Measurements from ENCODE around the gene INTS6. TPM values are rescaled to one million over a fixed set of nuclear protein-coding genes. Genes with fewer than 3 reads are reported as not detected.

INTS6 gene
- total RNA-seq, 1 experiment from 2014 or later: 26.6 TPM

- no peaks in the 10 kb centered on the region for H3K36me3 ChIP-seq (ENCODE audit: low read depth, low read length)
- no peak overlapping the region for H3K9ac ChIP-seq (ENCODE audit: low read length)
- H3K9me2 ChIP-seq (replicated peaks; ENCODE audit: low read length): no peaks in the 10 kb centered on the region
- no peak for ATAC-seq
- BruUV-seq (replicated peaks): no TSS peak
- H3F3A ChIP-seq (ENCODE audit: low read length, unreplicated experiment): no peaks in the 10 kb centered on the region
- TF ChIP-seq, protein P1, sequence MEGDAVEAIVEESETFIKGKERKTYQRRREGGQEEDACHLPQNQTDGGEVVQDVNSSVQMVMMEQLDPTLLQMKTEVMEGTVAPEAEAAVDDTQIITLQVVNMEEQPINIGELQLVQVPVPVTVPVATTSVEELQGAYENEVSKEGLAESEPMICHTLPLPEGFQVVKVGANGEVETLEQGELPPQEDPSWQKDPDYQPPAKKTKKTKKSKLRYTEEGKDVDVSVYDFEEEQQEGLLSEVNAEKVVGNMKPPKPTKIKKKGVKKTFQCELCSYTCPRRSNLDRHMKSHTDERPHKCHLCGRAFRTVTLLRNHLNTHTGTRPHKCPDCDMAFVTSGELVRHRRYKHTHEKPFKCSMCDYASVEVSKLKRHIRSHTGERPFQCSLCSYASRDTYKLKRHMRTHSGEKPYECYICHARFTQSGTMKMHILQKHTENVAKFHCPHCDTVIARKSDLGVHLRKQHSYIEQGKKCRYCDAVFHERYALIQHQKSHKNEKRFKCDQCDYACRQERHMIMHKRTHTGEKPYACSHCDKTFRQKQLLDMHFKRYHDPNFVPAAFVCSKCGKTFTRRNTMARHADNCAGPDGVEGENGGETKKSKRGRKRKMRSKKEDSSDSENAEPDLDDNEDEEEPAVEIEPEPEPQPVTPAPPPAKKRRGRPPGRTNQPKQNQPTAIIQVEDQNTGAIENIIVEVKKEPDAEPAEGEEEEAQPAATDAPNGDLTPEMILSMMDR (conservative IDR thresholded peaks at IDR 0.05; ENCODE audit: low read depth, low read length): no peak
- TF ChIP-seq EZH2phosphoT487 (IDR thresholded peaks at IDR 0.05; ENCODE audit: borderline replicate concordance, low read length) (no peak), EZH2 (IDR thresholded peaks at IDR 0.05; ENCODE audit: low read length, unreplicated experiment) (no peak)
- H3K4me3 ChIP-seq (ENCODE audit: low read length): no peak overlapping the region
- no peaks in the 10 kb centered on the region for H3K27me3 ChIP-seq (ENCODE audit: low read length)
- POLR2A ChIA-PET (ENCODE audit: unreplicated experiment): no interaction called here
- no peak for DNase-seq
- no peaks in the 10 kb centered on the region for H3K79me2 ChIP-seq (ENCODE audit: low read length)
- H3K4me1 ChIP-seq (ENCODE audit: insufficient read depth, low read length): no peaks in the 10 kb centered on the region
- CTCF ChIA-PET: no interaction called here
- H3K4me2 ChIP-seq (ENCODE audit: low read length): no peak overlapping the region
- intact Hi-C loops (cut with micrococcal nuclease): no loop called here
- H3K27ac ChIP-seq (ENCODE audit: low read length): no peak overlapping the region
- no peak overlapping the region for H2AFZ ChIP-seq (ENCODE audit: low read length)
- no peaks in the 10 kb centered on the region for H4K20me1 ChIP-seq (ENCODE audit: low read length)
- no peaks in the 10 kb centered on the region for H3K9me3 ChIP-seq (ENCODE audit: low read length)
Observed at GRCh38 chr13:51499841-51500240, 47.0 kb upstream of the INTS6 start.

DNA sequence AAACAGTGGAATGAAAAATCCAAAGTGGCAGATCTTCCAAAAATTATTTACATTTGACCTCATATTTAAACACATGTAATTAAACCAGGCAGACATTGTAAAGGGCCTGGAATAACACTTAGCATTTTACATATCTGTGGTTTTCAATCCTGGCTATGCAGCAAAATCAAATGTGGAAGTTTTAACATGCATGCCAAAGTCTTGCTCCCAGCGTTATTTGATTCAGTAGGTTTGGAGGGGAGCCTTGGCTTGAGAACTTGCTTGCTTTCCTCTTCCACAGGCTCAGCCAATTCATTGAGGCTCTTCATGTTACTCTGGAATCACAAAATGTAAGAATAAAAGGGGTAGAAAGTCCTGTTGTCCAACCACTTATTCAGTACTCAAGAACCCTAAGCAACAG is 42.5 kb upstream of the INTS6 start:
- Histone ChIP-seq H3K9me3 (ENCODE audit: low read length) (no peaks in the 10 kb centered on the region), H4K20me1 (ENCODE audit: low read length) (no peaks in the 10 kb centered on the region), H3K79me2 (ENCODE audit: low read length) (no peaks in the 10 kb centered on the region), H3K27me3 (ENCODE audit: low read length) (no peaks in the 10 kb centered on the region), H3K9me2 (replicated peaks; ENCODE audit: low read length) (no peaks in the 10 kb centered on the region), H3K4me3 (ENCODE audit: low read length) (no peak overlapping the region), H3F3A (ENCODE audit: low read length, unreplicated experiment) (no peaks in the 10 kb centered on the region), H3K4me1 (ENCODE audit: insufficient read depth, low read length) (no peaks in the 10 kb centered on the region), H3K27ac (ENCODE audit: low read length) (no peak overlapping the region), H3K36me3 (ENCODE audit: low read depth, low read length) (no peaks in the 10 kb centered on the region), H2AFZ (ENCODE audit: low read length) (no peak overlapping the region), H3K4me2 (ENCODE audit: low read length) (no peak overlapping the region), H3K9ac (ENCODE audit: low read length) (no peak overlapping the region)
- ChIA-PET CTCF (no interaction called here), POLR2A (ENCODE audit: unreplicated experiment) (no interaction called here)
- TF ChIP-seq, protein P1 (conservative IDR thresholded peaks at IDR 0.05; ENCODE audit: low read depth, low read length): no peak
- no peak for TF ChIP-seq EZH2 (IDR thresholded peaks at IDR 0.05; ENCODE audit: low read length, unreplicated experiment)
- TF ChIP-seq EZH2phosphoT487 (IDR thresholded peaks at IDR 0.05; ENCODE audit: borderline replicate concordance, low read length): no peak
- DNase-seq (no peak), ATAC-seq (no peak)
- BruUV-seq (replicated peaks): no TSS peak
- intact Hi-C loops (cut with micrococcal nuclease): no loop called here

- Histone ChIP-seq H3K4me2 (ENCODE audit: low read length) (no peak overlapping the region), H3K9me2 (replicated peaks; ENCODE audit: low read length) (no peaks in the 10 kb centered on the region), H4K20me1 (ENCODE audit: low read length) (no peaks in the 10 kb centered on the region), H3K9ac (ENCODE audit: low read length) (no peak overlapping the region), H2AFZ (ENCODE audit: low read length) (no peak overlapping the region), H3K4me3 (ENCODE audit: low read length) (no peak overlapping the region), H3K79me2 (ENCODE audit: low read length) (no peaks in the 10 kb centered on the region), H3F3A (ENCODE audit: low read length, unreplicated experiment) (no peaks in the 10 kb centered on the region), H3K9me3 (ENCODE audit: low read length) (no peaks in the 10 kb centered on the region), H3K27me3 (ENCODE audit: low read length) (no peaks in the 10 kb centered on the region), H3K36me3 (ENCODE audit: low read depth, low read length) (no peaks in the 10 kb centered on the region), H3K27ac (ENCODE audit: low read length) (no peak overlapping the region), H3K4me1 (ENCODE audit: insufficient read depth, low read length) (no peaks in the 10 kb centered on the region)
- ATAC-seq: no peak
- DNase-seq: no peak
- no TSS peak for BruUV-seq (replicated peaks)
- TF ChIP-seq EZH2 (IDR thresholded peaks at IDR 0.05; ENCODE audit: low read length, unreplicated experiment): no peak
- TF ChIP-seq, protein P1 (conservative IDR thresholded peaks at IDR 0.05; ENCODE audit: low read depth, low read length): no peak
- TF ChIP-seq EZH2phosphoT487 (IDR thresholded peaks at IDR 0.05; ENCODE audit: borderline replicate concordance, low read length): no peak
- intact Hi-C loops (cut with micrococcal nuclease): no loop called here
- POLR2A ChIA-PET (ENCODE audit: unreplicated experiment): no interaction called here
- CTCF ChIA-PET: no interaction called here
Observed at GRCh38 chr13:51494156-51494555, 41.3 kb upstream of the INTS6 start.

All from PC-3 (cell line).